Measurements from ENCODE around the gene KRT73.

The KRT73 gene

GRCh38 chr12:52616680-52617402, 1.5 kb downstream of the KRT73 start:
- DNase-seq: no peak

GRCh38 chr12:52615912-52616311, 2.4 kb downstream of the KRT73 start:
- DNase-seq: no peak

DNA sequence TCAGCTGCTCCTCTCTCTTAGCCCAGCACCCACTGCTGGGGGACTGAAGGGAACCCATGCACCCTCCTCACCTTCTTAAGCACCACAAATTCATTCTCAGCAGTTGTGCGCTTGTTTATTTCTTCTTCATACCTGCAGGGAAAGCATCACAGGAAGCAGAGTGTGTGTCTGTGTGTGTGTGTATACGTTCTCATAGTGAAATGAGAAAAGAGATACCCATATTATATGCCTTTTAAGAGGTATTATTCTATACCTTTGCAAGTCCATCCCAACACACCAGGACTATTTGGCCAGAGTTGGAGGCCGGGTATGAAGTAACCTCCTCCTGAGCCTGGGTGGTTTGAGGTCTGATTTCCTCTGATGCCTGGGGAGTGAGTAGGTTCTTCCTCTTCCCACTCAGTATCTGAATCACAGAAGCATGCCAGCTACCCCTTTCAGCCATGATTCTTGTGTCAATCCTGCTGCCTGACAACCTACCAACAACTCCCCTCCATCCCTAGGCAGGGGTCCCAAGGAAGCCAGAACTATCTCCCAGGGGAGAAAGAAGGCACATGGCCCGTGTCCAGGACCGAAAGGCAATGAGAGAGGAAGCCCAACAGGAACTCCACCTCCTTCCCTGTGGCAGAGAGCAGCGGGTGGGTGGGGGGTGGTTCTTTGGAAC, 3.0 kb downstream of the KRT73 start:
- DNase-seq: peak; percentile 49

GRCh38 chr12:52614381-52615207, 3.8 kb downstream of the KRT73 start:
- no peak for DNase-seq

DNA sequence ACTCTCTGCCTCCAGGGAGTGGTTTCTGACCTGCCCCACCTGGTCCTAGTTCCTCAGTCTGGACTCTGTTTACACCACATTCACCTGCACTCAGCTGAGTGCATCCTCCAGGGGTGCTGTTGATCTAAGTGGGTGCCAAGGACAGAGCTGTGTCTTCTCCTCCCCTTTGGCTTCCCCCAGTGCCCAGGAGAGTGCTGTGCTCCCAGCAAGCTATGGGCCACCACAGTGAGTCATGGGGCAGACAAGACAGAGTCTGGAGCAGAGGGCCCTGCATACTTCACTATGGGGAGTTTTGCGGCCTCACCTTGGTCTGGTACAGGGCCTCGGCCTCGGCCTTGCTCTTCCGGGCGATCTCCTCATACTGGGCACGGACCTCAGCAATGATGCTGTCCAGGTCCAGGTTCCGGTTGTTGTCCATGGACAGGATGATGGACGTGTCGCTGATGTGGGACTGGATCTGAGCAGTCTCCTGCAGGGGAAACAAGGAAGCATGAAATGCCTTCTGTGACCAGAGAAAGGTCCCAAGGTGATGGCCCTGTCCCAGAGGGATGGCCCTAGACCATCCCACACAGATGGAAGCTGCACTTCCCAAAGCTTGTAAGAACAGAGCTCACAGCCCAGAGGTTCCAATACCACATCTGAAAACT, 4.9 kb downstream of the KRT73 start:
- DNase-seq: no peak

DNA sequence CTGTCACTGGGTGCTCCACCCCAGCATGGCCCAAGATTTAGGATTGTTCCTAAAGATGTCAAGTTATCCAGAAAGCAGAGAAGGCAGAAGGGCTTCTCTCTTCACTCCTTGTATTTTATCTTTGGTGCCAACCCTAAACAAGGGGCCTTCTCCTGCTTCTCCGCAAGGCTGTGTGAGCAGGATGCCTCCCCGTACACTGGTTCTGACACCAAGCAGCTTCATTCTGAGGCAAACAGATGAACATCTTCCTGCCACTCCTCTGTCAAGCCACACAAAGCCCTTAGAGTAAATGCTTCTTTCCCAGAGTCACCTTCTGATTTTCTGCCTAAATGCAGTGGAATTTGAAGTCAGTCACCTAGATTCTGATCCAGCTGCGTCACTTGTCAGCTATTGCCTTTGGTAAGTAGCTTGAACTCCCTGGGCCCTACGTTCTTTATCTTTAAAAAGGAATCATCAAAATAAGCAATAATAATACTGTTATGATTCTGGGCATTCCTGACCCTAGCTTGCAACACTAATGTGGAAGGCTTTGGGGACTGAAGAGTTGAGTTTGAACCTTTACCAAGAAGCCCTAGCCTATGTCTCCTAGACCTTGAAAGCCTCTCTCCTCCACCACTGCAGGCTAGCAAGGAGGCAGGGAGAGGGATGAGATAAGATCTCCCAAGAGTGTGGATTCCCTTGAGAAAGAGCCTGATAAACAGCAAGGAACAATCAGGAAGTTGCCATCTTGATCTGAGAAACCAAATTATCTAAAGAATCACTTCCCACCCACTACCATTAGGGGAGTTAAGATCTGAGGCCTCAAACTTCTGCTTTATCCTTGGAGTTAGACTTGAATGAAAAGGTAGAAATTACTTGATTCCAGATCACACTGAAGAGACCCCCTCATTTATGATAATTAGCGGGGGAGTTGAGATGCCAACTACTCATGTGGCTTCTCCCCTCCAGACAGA, 5.7 kb downstream of the KRT73 start:
- no peak for DNase-seq

- no peak for DNase-seq
Measured at GRCh38 chr12:52611080-52611468, 7.3 kb downstream of the KRT73 start.

- no peak for DNase-seq
Measured at GRCh38 chr12:52608826-52609630, 9.3 kb downstream of the KRT73 start.

DNA sequence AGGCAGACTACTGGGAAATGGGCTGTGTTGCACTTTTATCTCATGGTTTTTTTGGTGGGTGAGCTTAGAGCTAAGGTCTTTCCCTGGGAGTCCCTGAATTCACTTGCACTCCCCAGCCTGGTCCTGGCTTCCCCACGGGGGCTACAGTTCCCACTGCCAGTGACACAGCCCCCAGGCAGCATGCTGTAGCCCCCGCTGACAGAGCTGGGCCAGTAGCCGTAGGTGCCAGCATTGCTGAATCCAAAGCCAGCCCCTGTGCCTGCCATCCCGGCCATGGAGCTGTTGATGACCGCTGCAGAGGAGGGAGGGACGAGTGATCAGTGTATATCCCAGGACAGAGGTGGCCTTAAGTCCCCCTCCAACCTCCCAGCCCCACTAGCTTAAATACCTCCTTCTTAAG, 10.2 kb downstream of the KRT73 start:
- no peak for DNase-seq

GRCh38 chr12:52607314-52607713, 11.0 kb downstream of the KRT73 start:
- no peak for DNase-seq

GRCh38 chr12:52606581-52607218, 11.7 kb downstream of the KRT73 start:
- DNase-seq: no peak

- DNase-seq: no peak
Measured at GRCh38 chr12:52606096-52606495, 12.3 kb downstream of the KRT73 start.

DNA sequence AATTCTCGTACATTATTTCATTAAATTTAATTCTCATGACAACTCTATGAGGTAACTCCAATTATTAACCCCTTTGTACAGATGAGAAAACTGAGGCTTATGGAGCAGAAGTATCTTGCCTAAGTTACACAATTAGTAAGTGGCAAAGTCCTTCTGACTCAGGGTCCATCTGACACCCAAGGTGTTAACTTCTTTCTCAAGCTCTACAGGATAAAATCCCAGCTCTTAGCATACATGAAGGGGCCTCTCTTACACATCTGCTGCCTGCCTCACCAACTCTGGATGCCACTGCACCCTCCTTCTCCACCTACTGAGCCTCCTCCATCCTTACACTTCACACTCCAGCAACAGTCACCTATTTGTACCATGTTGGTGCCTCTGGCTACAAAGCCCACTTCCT, 12.8 kb downstream of the KRT73 start:
- no peak for DNase-seq

- DNase-seq: peak; percentile 35
Measured at GRCh38 chr12:52604859-52605258, 13.5 kb downstream of the KRT73 start.

- no peak for DNase-seq
Measured at GRCh38 chr12:52603314-52603713, 15.0 kb downstream of the KRT73 start.

GRCh38 chr12:52602552-52602951, 15.8 kb downstream of the KRT73 start:
- DNase-seq: no peak

GRCh38 chr12:52601671-52602070, 16.7 kb downstream of the KRT73 start:
- DNase-seq: no peak

GRCh38 chr12:52600941-52601481, 17.3 kb downstream of the KRT73 start, which contains the start of gene KRT72:
TSS of gene KRT72 (minus strand) at chr12:52601463. CDS start at chr12:52601452, 11 bp downstream.
- no peak for DNase-seq

DNA sequence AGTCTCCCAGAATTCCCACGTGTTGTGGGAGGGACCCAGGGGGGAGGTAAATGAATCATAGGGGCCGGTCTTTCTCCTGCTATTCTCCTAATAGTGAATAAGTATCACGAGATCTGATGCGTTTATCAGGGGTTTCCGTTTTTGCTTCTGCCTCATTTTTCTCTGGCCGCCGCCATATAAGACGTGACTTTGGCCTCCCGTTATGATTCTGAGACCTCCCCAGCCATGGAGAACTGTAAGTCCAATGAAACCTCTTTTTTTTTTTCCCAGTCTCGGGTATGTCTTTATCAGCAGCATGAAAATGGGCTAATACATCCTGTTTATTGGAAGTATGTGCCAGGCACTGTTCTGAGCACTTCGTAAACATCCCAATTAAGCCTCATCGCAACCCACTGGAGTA, 17.9 kb downstream of the KRT73 start:
- no peak for DNase-seq

GRCh38 chr12:52600071-52600470, 18.3 kb downstream of the KRT73 start:
- no peak for DNase-seq

Measured in activated CD4-positive, alpha-beta T cell treated with anti-CD3 and anti-CD28 coated beads for 48 hours (primary cell).